ENCODE results near the gene ZRANB1.

GRCh38 chr10:124941823-124942222 lies at the start of gene ZRANB1:
- TF ChIP-seq, protein P1, sequence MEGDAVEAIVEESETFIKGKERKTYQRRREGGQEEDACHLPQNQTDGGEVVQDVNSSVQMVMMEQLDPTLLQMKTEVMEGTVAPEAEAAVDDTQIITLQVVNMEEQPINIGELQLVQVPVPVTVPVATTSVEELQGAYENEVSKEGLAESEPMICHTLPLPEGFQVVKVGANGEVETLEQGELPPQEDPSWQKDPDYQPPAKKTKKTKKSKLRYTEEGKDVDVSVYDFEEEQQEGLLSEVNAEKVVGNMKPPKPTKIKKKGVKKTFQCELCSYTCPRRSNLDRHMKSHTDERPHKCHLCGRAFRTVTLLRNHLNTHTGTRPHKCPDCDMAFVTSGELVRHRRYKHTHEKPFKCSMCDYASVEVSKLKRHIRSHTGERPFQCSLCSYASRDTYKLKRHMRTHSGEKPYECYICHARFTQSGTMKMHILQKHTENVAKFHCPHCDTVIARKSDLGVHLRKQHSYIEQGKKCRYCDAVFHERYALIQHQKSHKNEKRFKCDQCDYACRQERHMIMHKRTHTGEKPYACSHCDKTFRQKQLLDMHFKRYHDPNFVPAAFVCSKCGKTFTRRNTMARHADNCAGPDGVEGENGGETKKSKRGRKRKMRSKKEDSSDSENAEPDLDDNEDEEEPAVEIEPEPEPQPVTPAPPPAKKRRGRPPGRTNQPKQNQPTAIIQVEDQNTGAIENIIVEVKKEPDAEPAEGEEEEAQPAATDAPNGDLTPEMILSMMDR (conservative IDR thresholded peaks at IDR 0.05 in 1 of 2, IDR thresholded peaks at IDR 0.05 in 1 of 2; ENCODE audit: low read depth in 1 of 2, low read length in 2 of 2) = no peak
- no peak for TF ChIP-seq EZH2 (IDR thresholded peaks at IDR 0.05; ENCODE audit: low read length, missing control alignments)

All from fibroblast of lung (primary cell).